Mesendoderm (in vitro differentiated cells): ENCODE results near the gene ATG101.

Source experiments
- DNase-seq: peaks from one replicate; pipeline ENCODE4 v3.0.0; 2013
- H2AK5ac ChIP-seq: 2 replicates; pipeline ENCODE4 v1.6.1; 2013; ENCODE audit warnings: low read length, inconsistent platforms
- H2BK120ac ChIP-seq: 2 replicates; pipeline ENCODE4 v1.6.1; 2013; ENCODE audit warnings: low read depth, mild to moderate bottlenecking, low read length, moderate library complexity, mixed read lengths
- H2BK15ac ChIP-seq: replicated peaks from 2 replicates; pipeline ENCODE4 v1.6.1; 2013; ENCODE audit warnings: low read depth, mild to moderate bottlenecking, moderate library complexity
- H2BK5ac ChIP-seq: 2 replicates; pipeline ENCODE4 v1.6.1; 2013; ENCODE audit warnings: low read length, inconsistent platforms
- H3K18ac ChIP-seq: 2 replicates; pipeline ENCODE4 v1.6.1; 2013; ENCODE audit warnings: mild to moderate bottlenecking, low read length, mixed read lengths
- H3K23ac ChIP-seq: one replicate; pipeline ENCODE4 v1.6.1; 2013; ENCODE audit warnings: low read length
- H3K27ac ChIP-seq: 2 replicates; pipeline ENCODE4 v1.5.1; 2013; ENCODE audit warnings: low read depth, mild to moderate bottlenecking, inconsistent platforms, low read length, moderate library complexity
- H3K27me3 ChIP-seq: 2 replicates; pipeline ENCODE4 v1.6.1; 2013; ENCODE audit warnings: low read length, control low read depth, mild to moderate bottlenecking, inconsistent platforms; ENCODE audit not compliant: insufficient read depth, poor library complexity
- H3K36me3 ChIP-seq: 2 replicates; pipeline ENCODE4 v1.6.1; 2013; ENCODE audit warnings: low read length, inconsistent platforms; ENCODE audit not compliant: control insufficient read depth, insufficient read depth
- H3K4ac ChIP-seq: one replicate; pipeline ENCODE4 v1.6.1; 2013; ENCODE audit warnings: low read depth, mild to moderate bottlenecking, low read length, moderate library complexity
- H3K4me1 ChIP-seq: 2 replicates; pipeline ENCODE4 v1.6.1; 2013; ENCODE audit warnings: low read depth, low read length, inconsistent platforms; ENCODE audit not compliant: control insufficient read depth
- H3K4me2 ChIP-seq: 2 replicates; pipeline ENCODE4 v1.6.1; 2013; ENCODE audit warnings: low read length
- H3K4me3 ChIP-seq: 2 replicates; pipeline ENCODE4 v1.5.1; 2013; ENCODE audit warnings: mild to moderate bottlenecking, low read length
- H3K56ac ChIP-seq: one replicate; pipeline ENCODE4 v1.6.1; 2013; ENCODE audit warnings: low read length
- H3K79me1 ChIP-seq: 2 replicates; pipeline ENCODE4 v1.6.1; 2013; ENCODE audit warnings: low read length, inconsistent platforms
- H3K79me2 ChIP-seq: 2 replicates; pipeline ENCODE4 v1.6.1; 2013; ENCODE audit warnings: mild to moderate bottlenecking, low read length; ENCODE audit not compliant: control insufficient read depth, insufficient read depth
- H3K9ac ChIP-seq: 2 replicates; pipeline ENCODE4 v1.6.1; 2013; ENCODE audit warnings: low read length, inconsistent platforms
- H4K5ac ChIP-seq: one replicate; pipeline ENCODE4 v1.6.1; 2013; ENCODE audit warnings: low read length
- H4K8ac ChIP-seq: one replicate; pipeline ENCODE4 v1.6.1; 2013; ENCODE audit warnings: low read depth, mild to moderate bottlenecking, control low read depth, low read length, moderate library complexity
- WGBS: extraction: QIAGEN DNeasy Blood & Tissue Kit; methylation state at CpG from one replicate; pipeline ENCODE4 v1.1.7; 2013; ENCODE audit warnings: low lambda C conversion rate, missing lambda C conversion rate; ENCODE audit not compliant: insufficient coverage; ENCODE audit errors: extremely low coverage; 5-methylcytosine and 5-hydroxymethylcytosine counted together

Gene ATG101

DNA sequence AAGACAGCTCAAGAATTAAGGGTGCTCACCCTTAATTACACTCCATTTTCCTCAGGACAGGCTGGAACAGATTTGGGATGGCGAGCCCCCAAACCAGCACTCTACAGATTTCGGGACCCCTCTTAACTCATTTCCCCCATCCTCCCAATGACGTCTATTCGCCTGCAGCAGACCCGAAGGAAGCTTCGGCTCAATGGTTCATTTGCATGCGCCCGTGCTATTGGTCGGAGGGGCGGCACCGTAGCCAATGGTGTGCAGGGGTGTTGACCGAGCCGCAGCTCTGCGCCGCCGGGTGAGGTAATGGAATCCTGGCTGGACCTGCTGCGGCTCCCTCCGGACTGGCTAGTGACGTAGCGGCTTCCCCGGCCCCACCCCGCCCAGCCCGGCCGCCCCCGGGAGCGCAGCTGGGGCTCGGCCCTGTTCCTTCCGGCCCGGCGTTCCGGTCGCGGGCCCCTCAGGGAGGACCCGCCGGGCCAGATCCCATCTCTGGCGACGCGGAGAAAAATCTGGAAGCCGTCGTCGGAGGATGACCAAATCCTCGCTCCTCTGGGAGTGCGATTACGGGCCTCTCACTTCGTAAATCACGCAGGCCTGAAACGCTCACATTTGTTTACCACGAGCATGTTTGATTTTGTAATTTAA, 36.9 kb upstream of the ATG101 start:
- Histone ChIP-seq H3K18ac (peak overlapping the region; percentile 77), H3K4me3 (no peak overlapping the region), H3K4me1 (peaks cover 3% of the 10 kb centered on the region), H3K9ac (peak overlapping the region; percentile 73), H2BK120ac (no peak overlapping the region), H3K27ac (no peak overlapping the region), H2AK5ac (no peak overlapping the region), H3K56ac (peak overlapping the region; percentile 80), H3K4me2 (peak overlapping the region; percentile 64), H3K79me2 (no peaks in the 10 kb centered on the region), H3K23ac (no peak overlapping the region), H3K27me3 (no peaks in the 10 kb centered on the region), H2BK15ac (no peak overlapping the region), H4K8ac (peak overlapping the region; percentile 68), H3K79me1 (no peaks in the 10 kb centered on the region), H4K5ac (no peak overlapping the region), H2BK5ac (no peak overlapping the region), H3K4ac (peak overlapping the region; percentile 88), H3K36me3 (no peaks in the 10 kb centered on the region)
- peak; percentile 99 for DNase-seq
- WGBS = no CpG with 5 or more reads among the region's 48 CpGs

DNA sequence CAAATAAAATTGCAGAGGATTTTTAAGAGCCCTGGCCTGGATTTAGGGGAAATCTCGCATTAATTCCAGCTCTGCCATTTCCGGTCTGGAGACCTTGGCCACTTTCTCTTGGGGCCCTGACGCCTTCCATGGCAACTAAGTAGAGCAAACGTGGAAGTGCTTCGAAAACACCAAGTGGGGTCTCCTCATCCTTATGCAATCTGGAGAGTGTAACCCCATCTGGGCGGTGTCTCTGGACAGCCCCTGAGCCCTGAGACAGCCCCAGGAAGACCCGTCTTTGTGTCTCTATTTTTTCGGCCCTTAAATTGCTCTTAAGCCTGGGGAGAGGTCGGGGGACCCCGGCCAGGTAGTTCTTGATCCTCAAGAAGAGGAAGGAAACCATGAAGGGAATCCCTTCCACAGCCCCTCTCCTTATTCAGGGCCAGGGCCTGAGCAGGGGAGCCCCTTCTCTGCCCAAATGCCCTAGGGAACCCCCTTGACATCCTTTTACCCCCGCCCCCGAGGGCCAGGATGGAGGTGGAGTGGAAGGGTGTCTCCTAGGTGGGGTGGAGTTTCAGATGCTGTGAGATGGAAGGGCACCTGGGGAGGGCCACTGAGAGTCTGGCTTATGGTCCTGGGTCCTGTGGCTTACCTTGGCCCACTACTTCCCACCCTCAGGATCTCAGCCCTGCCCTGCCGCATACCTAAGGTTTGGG, 36.2 kb upstream of the ATG101 start:
- H2BK15ac ChIP-seq = no peak overlapping the region
- H2AK5ac ChIP-seq = peak overlapping the region; percentile 82
- no peaks in the 10 kb centered on the region for H3K79me1 ChIP-seq
- peak overlapping the region; percentile 80 for H3K56ac ChIP-seq
- H3K4ac ChIP-seq = peak overlapping the region; percentile 88
- H3K18ac ChIP-seq = peak overlapping the region; percentile 77
- H3K27me3 ChIP-seq = no peaks in the 10 kb centered on the region
- no peaks in the 10 kb centered on the region for H3K79me2 ChIP-seq
- peak overlapping the region; percentile 64 for H3K4me2 ChIP-seq
- H3K9ac ChIP-seq = peak overlapping the region; percentile 73
- no peaks in the 10 kb centered on the region for H3K36me3 ChIP-seq
- no CpG with 5 or more reads among the region's 13 CpGs for WGBS
- peak overlapping the region; percentile 68 for H4K8ac ChIP-seq
- H3K23ac ChIP-seq = no peak overlapping the region
- no peak overlapping the region for H2BK5ac ChIP-seq
- H3K4me3 ChIP-seq = no peak overlapping the region
- no peak overlapping the region for H4K5ac ChIP-seq
- H2BK120ac ChIP-seq = no peak overlapping the region
- H3K27ac ChIP-seq = no peak overlapping the region
- DNase-seq = no peak
- H3K4me1 ChIP-seq = peaks cover 3% of the 10 kb centered on the region

DNA sequence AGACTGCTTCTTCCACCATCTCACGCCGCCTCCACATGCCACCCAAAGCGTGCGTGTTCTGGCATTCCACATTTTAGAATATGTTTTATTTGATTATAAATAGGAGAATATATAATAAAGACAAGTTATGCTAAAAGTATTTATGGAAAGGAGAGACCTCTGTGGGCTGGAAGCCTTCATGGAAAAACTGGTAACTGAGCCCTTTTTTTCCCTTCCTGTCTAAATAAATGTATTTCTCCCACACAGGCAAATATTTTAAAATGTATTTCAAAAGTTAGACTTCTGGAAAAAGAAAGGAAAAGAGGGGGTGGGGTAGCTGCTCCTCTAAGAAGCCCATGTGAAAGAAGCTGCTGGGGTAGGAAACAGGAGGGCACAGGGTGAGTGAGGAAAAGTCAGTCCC, 34.6 kb upstream of the ATG101 start:
- Histone ChIP-seq H3K4ac (no peak overlapping the region), H4K8ac (no peak overlapping the region), H3K79me1 (peaks cover 5% of the 10 kb centered on the region), H3K79me2 (no peaks in the 10 kb centered on the region), H2AK5ac (peak overlapping the region; percentile 69), H2BK5ac (no peak overlapping the region), H3K9ac (no peak overlapping the region), H3K36me3 (no peaks in the 10 kb centered on the region), H3K27ac (no peak overlapping the region), H2BK120ac (no peak overlapping the region), H3K27me3 (no peaks in the 10 kb centered on the region), H3K4me1 (peaks cover 3% of the 10 kb centered on the region), H3K18ac (no peak overlapping the region), H4K5ac (no peak overlapping the region), H3K4me2 (no peak overlapping the region), H3K56ac (no peak overlapping the region), H3K4me3 (no peak overlapping the region), H3K23ac (no peak overlapping the region), H2BK15ac (no peak overlapping the region)
- WGBS = no CpG with 5 or more reads among the region's 4 CpGs
- DNase-seq = no peak

DNA sequence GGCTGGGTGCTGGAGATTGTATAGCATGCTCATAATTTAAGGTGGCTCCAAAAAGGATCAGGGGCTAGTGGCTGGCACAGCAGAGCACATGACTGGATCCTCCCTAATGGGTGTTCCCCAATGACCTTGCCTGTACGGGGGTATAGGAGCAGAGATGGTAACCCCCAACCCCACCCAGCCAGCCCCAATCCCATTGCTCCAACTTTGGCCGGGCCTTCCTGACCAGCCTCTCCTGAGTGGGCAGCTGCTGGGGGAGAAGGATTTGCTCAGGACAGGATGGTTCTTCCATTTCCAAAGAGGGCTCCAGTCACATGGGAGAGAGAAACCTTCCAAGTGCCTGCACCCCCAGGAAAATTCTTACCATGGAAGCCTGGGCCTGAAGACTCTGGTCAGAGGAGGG, 33.9 kb upstream of the ATG101 start:
- no CpG with 5 or more reads among the region's 2 CpGs for WGBS

DNA sequence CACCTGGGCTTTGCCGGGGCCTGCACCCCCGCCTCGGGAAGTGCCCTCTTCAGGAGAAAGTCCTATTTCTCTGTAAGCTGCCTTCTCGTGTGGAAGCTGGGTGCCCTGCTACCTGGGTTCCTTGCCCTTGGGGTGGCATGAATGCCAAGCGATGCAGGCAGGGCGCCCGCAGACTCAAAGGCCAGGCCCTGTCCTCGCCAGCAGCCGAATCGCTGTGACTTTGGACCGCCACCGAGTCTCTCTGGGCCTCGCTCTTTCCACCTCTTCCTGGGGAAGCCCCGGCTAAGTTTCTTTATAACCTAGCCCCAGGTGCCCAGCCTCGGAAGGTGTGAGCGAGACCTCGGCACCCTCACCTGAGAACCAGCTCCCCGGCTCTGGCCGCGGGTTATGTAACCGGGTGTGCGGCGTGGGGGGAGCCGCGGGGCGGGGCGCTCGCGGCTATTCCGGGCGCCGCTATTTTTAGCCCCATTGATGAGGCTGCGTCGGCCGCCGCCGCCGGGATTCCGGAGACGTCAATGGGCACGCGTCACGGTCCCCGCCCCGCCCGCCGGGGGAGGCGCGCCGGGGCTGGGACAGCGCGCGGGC, 33.1 kb upstream of the ATG101 start:
- Histone ChIP-seq H4K5ac (no peak overlapping the region), H4K8ac (no peak overlapping the region), H3K56ac (peak overlapping the region; percentile 44), H3K9ac (peak overlapping the region; percentile 32), H3K79me2 (no peaks in the 10 kb centered on the region), H3K27ac (no peak overlapping the region), H3K27me3 (no peaks in the 10 kb centered on the region), H2BK120ac (no peak overlapping the region), H3K23ac (no peak overlapping the region), H2BK5ac (no peak overlapping the region), H3K4ac (no peak overlapping the region), H3K79me1 (peaks cover 9% of the 10 kb centered on the region), H3K4me2 (peak overlapping the region; percentile 59), H3K18ac (peak overlapping the region; percentile 65), H3K36me3 (no peaks in the 10 kb centered on the region), H3K4me3 (no peak overlapping the region), H2BK15ac (no peak overlapping the region), H2AK5ac (no peak overlapping the region), H3K4me1 (peaks cover 3% of the 10 kb centered on the region)
- DNase-seq = peak; percentile 79
- no CpG with 5 or more reads among the region's 53 CpGs for WGBS

More for the DNA sequence above, 33.9 kb upstream of the ATG101 start:
- Histone ChIP-seq H3K4me1 (peaks cover 3% of the 10 kb centered on the region), H2AK5ac (peak overlapping the region; percentile 37), H3K23ac (no peak overlapping the region), H2BK15ac (no peak overlapping the region), H4K5ac (no peak overlapping the region), H4K8ac (no peak overlapping the region), H3K4me2 (no peak overlapping the region), H3K36me3 (no peaks in the 10 kb centered on the region), H2BK5ac (no peak overlapping the region), H3K27ac (no peak overlapping the region), H2BK120ac (no peak overlapping the region), H3K18ac (no peak overlapping the region), H3K9ac (no peak overlapping the region), H3K79me2 (no peaks in the 10 kb centered on the region), H3K27me3 (no peaks in the 10 kb centered on the region), H3K56ac (no peak overlapping the region), H3K79me1 (peaks cover 9% of the 10 kb centered on the region), H3K4me3 (no peak overlapping the region), H3K4ac (no peak overlapping the region)
- DNase-seq = no peak
